Measurements from ENCODE around the gene RPA3. TPM values are rescaled to one million over a fixed set of nuclear protein-coding genes. Genes with fewer than 3 reads are reported as not detected.
A peak's percentile ranks its signal among the peaks of the same experiment; 100 is the strongest.

The RPA3 gene
- total and polyA plus RNA-seq, 2 of the 13 experiments (the other 11 are each of a cell fraction or from before 2014, with no cell fraction given), result 38.3 to 154 TPM

DNA sequence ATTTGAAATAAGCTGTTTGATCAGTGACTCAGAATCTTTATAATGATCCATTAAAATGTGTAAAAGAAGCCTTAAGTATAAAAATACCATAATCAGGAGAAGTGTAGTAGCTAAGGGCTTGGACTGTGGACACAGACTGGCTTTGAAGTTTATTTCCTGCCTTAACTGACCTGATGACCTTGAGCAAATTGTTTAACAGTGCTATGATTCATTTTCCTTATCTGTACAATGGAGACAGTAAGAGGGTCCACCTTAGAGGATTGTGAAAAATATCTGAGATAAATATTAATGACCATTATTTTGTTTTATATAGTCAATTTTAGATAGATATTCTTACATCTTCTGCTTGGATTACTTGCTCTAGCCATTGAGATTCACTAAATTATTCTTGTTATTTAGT lies 13.3 kb upstream of the RPA3 start (continued):
- TF ChIP-seq, protein P1, sequence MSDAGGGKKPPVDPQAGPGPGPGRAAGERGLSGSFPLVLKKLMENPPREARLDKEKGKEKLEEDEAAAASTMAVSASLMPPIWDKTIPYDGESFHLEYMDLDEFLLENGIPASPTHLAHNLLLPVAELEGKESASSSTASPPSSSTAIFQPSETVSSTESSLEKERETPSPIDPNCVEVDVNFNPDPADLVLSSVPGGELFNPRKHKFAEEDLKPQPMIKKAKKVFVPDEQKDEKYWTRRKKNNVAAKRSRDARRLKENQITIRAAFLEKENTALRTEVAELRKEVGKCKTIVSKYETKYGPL (CRISPR knock-in tag; IDR thresholded peaks at IDR 0.05), result no peak
- TF ChIP-seq POGZ (CRISPR knock-in tag; IDR thresholded peaks at IDR 0.05) (peak; percentile 63; the same call in 1 of the 2 replicates), KDM6A (CRISPR knock-in tag; IDR thresholded peaks at IDR 0.05; ENCODE audit: low read depth) (peak; percentile 63; the same call in 1 of the 2 replicates), SNAPC2 (CRISPR knock-in tag; IDR thresholded peaks at IDR 0.05) (no peak), ZNF337 (CRISPR knock-in tag; IDR thresholded peaks at IDR 0.05; ENCODE audit: borderline replicate concordance, low read depth) (no peak), ZNF264 (CRISPR knock-in tag; IDR thresholded peaks at IDR 0.05) (no peak), ZNF878 (CRISPR knock-in tag; IDR thresholded peaks at IDR 0.05) (no peak), IKZF4 (CRISPR knock-in tag; IDR thresholded peaks at IDR 0.05; ENCODE audit: borderline replicate concordance, low read depth, not compliant biosample characterization) (no peak), TCF7 (IDR thresholded peaks at IDR 0.05; ENCODE audit: low read depth) (peak; percentile 90), GFI1 (CRISPR knock-in tag; IDR thresholded peaks at IDR 0.05; ENCODE audit: borderline replicate concordance) (peak; percentile 45; the same call in 1 of the 2 replicates), TCF7L2 (IDR thresholded peaks at IDR 0.05; ENCODE audit: low read depth, low read length) (peak; percentile 16; the same call in 1 of the 2 replicates), KLF16 (CRISPR knock-in tag; IDR thresholded peaks at IDR 0.05) (no peak), EED (CRISPR knock-in tag; IDR thresholded peaks at IDR 0.05) (no peak), ZNF143 (CRISPR knock-in tag; IDR thresholded peaks at IDR 0.05) (no peak), NR2F6 (IDR thresholded peaks at IDR 0.05) (peak; percentile 90), NR2F6 (CRISPR knock-in tag; IDR thresholded peaks at IDR 0.05) (peak; percentile 95), SOX13 (IDR thresholded peaks at IDR 0.05) (no peak), SOX13 (CRISPR knock-in tag; conservative IDR thresholded peaks at IDR 0.05 in 1 of 2, IDR thresholded peaks at IDR 0.05 in 1 of 2) (peak in 1 of 2 experiments; percentile 90; a peak in 2 of 4 replicates), TBL1XR1 (IDR thresholded peaks at IDR 0.05; ENCODE audit: borderline replicate concordance, low read length, partially characterized antibody) (no peak), HOXA7 (CRISPR knock-in tag; IDR thresholded peaks at IDR 0.05) (no peak), GABPA (IDR thresholded peaks at IDR 0.05; ENCODE audit: low read depth, low read length) (no peak), GABPA (CRISPR knock-in tag; IDR thresholded peaks at IDR 0.05; ENCODE audit: low read depth) (peak; percentile 19; the same call in 1 of the 2 replicates), ZFP90 (CRISPR knock-in tag; IDR thresholded peaks at IDR 0.05; ENCODE audit: borderline replicate concordance) (no peak)
- TF ChIP-seq, protein P2, sequence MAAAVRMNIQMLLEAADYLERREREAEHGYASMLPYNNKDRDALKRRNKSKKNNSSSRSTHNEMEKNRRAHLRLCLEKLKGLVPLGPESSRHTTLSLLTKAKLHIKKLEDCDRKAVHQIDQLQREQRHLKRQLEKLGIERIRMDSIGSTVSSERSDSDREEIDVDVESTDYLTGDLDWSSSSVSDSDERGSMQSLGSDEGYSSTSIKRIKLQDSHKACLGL (CRISPR knock-in tag; IDR thresholded peaks at IDR 0.05), result no peak
- TF ChIP-seq, protein P3, sequence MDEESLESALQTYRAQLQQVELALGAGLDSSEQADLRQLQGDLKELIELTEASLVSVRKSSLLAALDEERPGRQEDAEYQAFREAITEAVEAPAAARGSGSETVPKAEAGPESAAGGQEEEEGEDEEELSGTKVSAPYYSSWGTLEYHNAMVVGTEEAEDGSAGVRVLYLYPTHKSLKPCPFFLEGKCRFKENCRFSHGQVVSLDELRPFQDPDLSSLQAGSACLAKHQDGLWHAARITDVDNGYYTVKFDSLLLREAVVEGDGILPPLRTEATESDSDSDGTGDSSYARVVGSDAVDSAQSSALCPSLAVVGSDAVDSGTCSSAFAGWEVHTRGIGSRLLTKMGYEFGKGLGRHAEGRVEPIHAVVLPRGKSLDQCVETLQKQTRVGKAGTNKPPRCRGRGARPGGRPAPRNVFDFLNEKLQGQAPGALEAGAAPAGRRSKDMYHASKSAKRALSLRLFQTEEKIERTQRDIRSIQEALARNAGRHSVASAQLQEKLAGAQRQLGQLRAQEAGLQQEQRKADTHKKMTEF (CRISPR knock-in tag; IDR thresholded peaks at IDR 0.05), result 0 out of 2 replicates have a peak, but pooled peaks have one; percentile 52
- TF ChIP-seq, protein P4, sequence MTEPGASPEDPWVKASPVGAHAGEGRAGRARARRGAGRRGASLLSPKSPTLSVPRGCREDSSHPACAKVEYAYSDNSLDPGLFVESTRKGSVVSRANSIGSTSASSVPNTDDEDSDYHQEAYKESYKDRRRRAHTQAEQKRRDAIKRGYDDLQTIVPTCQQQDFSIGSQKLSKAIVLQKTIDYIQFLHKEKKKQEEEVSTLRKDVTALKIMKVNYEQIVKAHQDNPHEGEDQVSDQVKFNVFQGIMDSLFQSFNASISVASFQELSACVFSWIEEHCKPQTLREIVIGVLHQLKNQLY (CRISPR knock-in tag; IDR thresholded peaks at IDR 0.05), result 0 out of 2 replicates have a peak, but pooled peaks have one; percentile 29
- TF ChIP-seq, protein P5, sequence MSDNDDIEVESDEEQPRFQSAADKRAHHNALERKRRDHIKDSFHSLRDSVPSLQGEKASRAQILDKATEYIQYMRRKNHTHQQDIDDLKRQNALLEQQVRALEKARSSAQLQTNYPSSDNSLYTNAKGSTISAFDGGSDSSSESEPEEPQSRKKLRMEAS (IDR thresholded peaks at IDR 0.05), result no peak
- TF ChIP-seq, protein P6, sequence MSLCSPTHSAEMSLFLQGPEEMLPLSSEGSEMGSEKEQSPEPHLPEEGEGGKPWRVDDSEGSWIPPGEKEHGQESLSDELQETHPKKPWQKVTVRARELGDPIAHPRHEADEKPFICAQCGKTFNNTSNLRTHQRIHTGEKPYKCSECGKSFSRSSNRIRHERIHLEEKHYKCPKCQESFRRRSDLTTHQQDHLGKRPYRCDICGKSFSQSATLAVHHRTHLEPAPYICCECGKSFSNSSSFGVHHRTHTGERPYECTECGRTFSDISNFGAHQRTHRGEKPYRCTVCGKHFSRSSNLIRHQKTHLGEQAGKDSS (CRISPR knock-in tag; IDR thresholded peaks at IDR 0.05; ENCODE audit: borderline replicate concordance, low read depth), result no peak

Data from HepG2 (cell line).